Vein endothelial cell (primary cell): ENCODE results near the gene IGF2BP1. TPM values are rescaled to one million over a fixed set of nuclear protein-coding genes. Genes with fewer than 3 reads are reported as not detected.

ENCODE experiments used
- small RNA-seq: library from RNA; depleted of rRNA; stranded (forward); fragments of <200 nt; gene quantifications from one replicate; pipeline ENCODE3, GENCODE V24; 2012
- total RNA-seq: library from RNA; depleted of rRNA; stranded (reverse); fragments of >200 nt; gene quantifications from 2 replicates; pipeline ENCODE4 v1.2.3, GENCODE V29; 2012

The IGF2BP1 gene
- total RNA-seq = 1.3 and 8.0 TPM in 2 replicates

GRCh38 chr17:48997103-48997826 is at the start of gene IGF2BP1:
IGF2BP1 (plus strand) TSS chr17:48997385; CDS start chr17:48997746, 361 bp downstream.

Small RNA genes within 50 kb of the gene (small RNA-seq; reads per million reads assigned to genes)
- gene RF00017 (not detected), gene RF01210 (not detected), gene RNU1-42P (0.66 reads per million, percentile 42 among the genes with 10 or more reads in this experiment), gene RNU6-826P (not detected)

Other genes starting within 250 kb of the IGF2BP1 start
- not detected in 2 replicates for gene TTLL6, start 180.2 kb upstream of the IGF2BP1 start, total RNA-seq
- 43.8 and 49.3 TPM in 2 replicates for gene CALCOCO2, start 166.3 kb upstream of the IGF2BP1 start, total RNA-seq
- 50.0 and 143 TPM in 2 replicates for gene ATP5MC1, start 104.6 kb upstream of the IGF2BP1 start, total RNA-seq
- gene UBE2Z, start 89.0 kb upstream of the IGF2BP1 start, total RNA-seq = 110 and 113 TPM in 2 replicates
- 84.3 and 101 TPM in 2 replicates for gene SNF8, start 52.5 kb upstream of the IGF2BP1 start, total RNA-seq
- gene GIP, start 28.8 kb upstream of the IGF2BP1 start, total RNA-seq = not detected in 2 replicates
- gene B4GALNT2, start 135.4 kb downstream of the IGF2BP1 start, total RNA-seq = not detected in 2 replicates
- gene GNGT2, start 213.2 kb downstream of the IGF2BP1 start, total RNA-seq = 2.8 and 4.6 TPM in 2 replicates
- gene ABI3, start 213.3 kb downstream of the IGF2BP1 start, total RNA-seq = 40.9 and 44.1 TPM in 2 replicates
- 0.29 TPM in 1 of 2 replicates, not detected in the other for gene PHOSPHO1, start 233.4 kb downstream of the IGF2BP1 start, total RNA-seq